Transverse colon (tissue), 4 donors: Measurements from ENCODE around the gene PIR.

Experiments used
- EP300 ChIP-seq: sonication (generic); formaldehyde crosslinking; IDR thresholded peaks from one replicate; pipeline ENCODE4 v1.6.1; 2017; ENCODE audit warnings: antibody characterized with exemption, low read depth
- POLR2A ChIP-seq: fragments of 450-650 bp; IDR thresholded peaks from one replicate; pipeline ENCODE4 v1.6.1; 2016; ENCODE audit warnings: antibody characterized with exemption, mild to moderate bottlenecking, moderate library complexity
- POLR2AphosphoS5 ChIP-seq, 3 donors: sonication (generic); formaldehyde crosslinking; IDR thresholded peaks; one replicate each; pipeline ENCODE4 v1.6.1; 2016; ENCODE audit warnings: antibody characterized with exemption in 3 of 3
- TF ChIP-seq, protein P1 (sequence below), 5 experiments: fragments of 200-600 bp in 3 of 5; fragments of 450-650 bp in 2 of 5; sonication (generic) in 3 of 5; IDR thresholded peaks; 1 replicate in 2 of 5; 2 replicates in 3 of 5; pipeline ENCODE4 v1.5.1; 2016 to 2017; ENCODE audit warnings: antibody characterized with exemption in 5 of 5, inconsistent platforms in 3 of 5, mild to moderate bottlenecking in 2 of 5, moderate library complexity in 1 of 5

DNA sequence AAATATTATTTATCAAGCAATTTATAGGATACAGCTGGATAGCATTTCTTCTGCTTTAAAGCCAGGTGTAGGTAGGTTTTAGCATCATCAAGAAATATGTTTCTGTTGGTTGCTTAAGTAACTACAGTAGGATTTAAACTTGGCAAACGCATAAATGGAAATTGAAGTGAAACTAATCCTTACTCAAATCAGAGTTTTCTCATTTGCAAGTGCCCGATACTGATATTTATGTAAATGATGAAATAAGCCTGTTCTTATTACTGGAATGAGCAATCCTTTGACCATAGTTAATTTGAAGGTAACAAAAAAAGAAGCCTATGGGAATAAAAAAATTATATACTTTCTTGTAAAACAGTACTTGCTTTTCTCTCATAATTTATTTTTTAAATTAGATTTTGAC lies 134.6 kb downstream of the PIR start:
- TF ChIP-seq, protein P1, sequence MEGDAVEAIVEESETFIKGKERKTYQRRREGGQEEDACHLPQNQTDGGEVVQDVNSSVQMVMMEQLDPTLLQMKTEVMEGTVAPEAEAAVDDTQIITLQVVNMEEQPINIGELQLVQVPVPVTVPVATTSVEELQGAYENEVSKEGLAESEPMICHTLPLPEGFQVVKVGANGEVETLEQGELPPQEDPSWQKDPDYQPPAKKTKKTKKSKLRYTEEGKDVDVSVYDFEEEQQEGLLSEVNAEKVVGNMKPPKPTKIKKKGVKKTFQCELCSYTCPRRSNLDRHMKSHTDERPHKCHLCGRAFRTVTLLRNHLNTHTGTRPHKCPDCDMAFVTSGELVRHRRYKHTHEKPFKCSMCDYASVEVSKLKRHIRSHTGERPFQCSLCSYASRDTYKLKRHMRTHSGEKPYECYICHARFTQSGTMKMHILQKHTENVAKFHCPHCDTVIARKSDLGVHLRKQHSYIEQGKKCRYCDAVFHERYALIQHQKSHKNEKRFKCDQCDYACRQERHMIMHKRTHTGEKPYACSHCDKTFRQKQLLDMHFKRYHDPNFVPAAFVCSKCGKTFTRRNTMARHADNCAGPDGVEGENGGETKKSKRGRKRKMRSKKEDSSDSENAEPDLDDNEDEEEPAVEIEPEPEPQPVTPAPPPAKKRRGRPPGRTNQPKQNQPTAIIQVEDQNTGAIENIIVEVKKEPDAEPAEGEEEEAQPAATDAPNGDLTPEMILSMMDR (IDR thresholded peaks at IDR 0.05) = no peak
- TF ChIP-seq POLR2AphosphoS5 (IDR thresholded peaks at IDR 0.05) (no peak), EP300 (no peak), POLR2A (no peak)
